ENCODE results near the gene C10orf105. TPM values are rescaled to one million over a fixed set of nuclear protein-coding genes. Genes with fewer than 3 reads are reported as not detected.

Gene C10orf105
- total RNA-seq, 1 experiment from 2014 or later, result not detected

DNA sequence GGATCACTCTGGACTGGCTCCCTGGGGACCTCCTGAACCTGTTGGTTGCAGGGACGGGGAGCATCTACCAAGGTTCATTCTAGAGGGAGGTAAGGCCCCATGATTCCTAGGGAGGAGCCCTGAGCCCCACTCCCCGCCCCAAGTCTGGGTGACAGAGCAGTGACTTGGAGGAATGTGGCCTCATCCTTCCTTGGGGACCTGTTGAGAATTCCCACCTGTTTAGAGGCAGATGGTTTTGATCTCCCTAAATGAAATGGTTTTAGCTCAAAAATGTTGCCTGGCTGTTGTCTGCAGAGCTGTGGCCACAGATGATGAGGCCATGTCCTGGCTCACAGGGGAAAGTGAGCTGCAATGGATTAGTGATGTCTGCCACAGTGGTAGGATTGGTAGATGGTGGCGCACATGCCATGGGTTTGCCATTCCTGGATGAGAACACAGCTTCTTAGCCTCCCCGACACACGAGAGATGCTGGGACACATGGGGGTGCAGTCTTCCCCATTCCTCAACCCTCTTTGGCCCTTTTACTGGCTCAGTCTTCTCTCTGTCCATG lies 12.3 kb downstream of the C10orf105 start:
- no peak overlapping the region for H3K9ac ChIP-seq (ENCODE audit: low read length)
- no peaks in the 10 kb centered on the region for H3K36me3 ChIP-seq (ENCODE audit: insufficient read depth, low read length)
- no peak overlapping the region for H2AFZ ChIP-seq (ENCODE audit: low read length)
- no peak overlapping the region for H3K4me3 ChIP-seq (ENCODE audit: low read length)
- peaks cover 3% of the 10 kb centered on the region; the same call in 1 of the 2 replicates for H4K20me1 ChIP-seq (ENCODE audit: insufficient read depth, low read depth, low read length)
- H3K4me1 ChIP-seq (ENCODE audit: low read length), result peaks cover 9% of the 10 kb centered on the region
- no peaks in the 10 kb centered on the region for H3K27me3 ChIP-seq (ENCODE audit: low read length)
- H3K9me3 ChIP-seq (ENCODE audit: low read length), result no peaks in the 10 kb centered on the region
- no peaks in the 10 kb centered on the region for H3K9me2 ChIP-seq (replicated peaks; ENCODE audit: insufficient read depth, low read length)
- no peak overlapping the region for H3K27ac ChIP-seq (ENCODE audit: low read length)
- no peak for DNase-seq
- H3K4me2 ChIP-seq (ENCODE audit: low read depth, low read length, poor library complexity, severe bottlenecking), result no peak overlapping the region
- no peaks in the 10 kb centered on the region for H3K79me2 ChIP-seq (ENCODE audit: low read length)

GRCh38 chr10:71706216-71707121 lies 13.1 kb downstream of the C10orf105 start:
- Histone ChIP-seq H3K9ac (ENCODE audit: low read length) (no peak overlapping the region), H3K9me2 (replicated peaks; ENCODE audit: insufficient read depth, low read length) (no peaks in the 10 kb centered on the region), H3K79me2 (ENCODE audit: low read length) (no peaks in the 10 kb centered on the region), H3K4me3 (ENCODE audit: low read length) (no peak overlapping the region), H3K4me2 (ENCODE audit: low read depth, low read length, poor library complexity, severe bottlenecking) (no peak overlapping the region), H3K4me1 (ENCODE audit: low read length) (peaks cover 9% of the 10 kb centered on the region), H4K20me1 (ENCODE audit: insufficient read depth, low read depth, low read length) (peaks cover 3% of the 10 kb centered on the region; the same call in 1 of the 2 replicates), H2AFZ (ENCODE audit: low read length) (no peak overlapping the region), H3K36me3 (ENCODE audit: insufficient read depth, low read length) (no peaks in the 10 kb centered on the region), H3K27ac (ENCODE audit: low read length) (no peak overlapping the region), H3K9me3 (ENCODE audit: low read length) (no peaks in the 10 kb centered on the region), H3K27me3 (ENCODE audit: low read length) (no peaks in the 10 kb centered on the region)
- no peak for DNase-seq

- Histone ChIP-seq H3K9me2 (replicated peaks; ENCODE audit: insufficient read depth, low read length) (no peaks in the 10 kb centered on the region), H3K4me2 (ENCODE audit: low read depth, low read length, poor library complexity, severe bottlenecking) (no peak overlapping the region), H3K9ac (ENCODE audit: low read length) (no peak overlapping the region), H3K36me3 (ENCODE audit: insufficient read depth, low read length) (no peaks in the 10 kb centered on the region), H3K4me3 (ENCODE audit: low read length) (no peak overlapping the region), H3K27me3 (ENCODE audit: low read length) (no peaks in the 10 kb centered on the region), H4K20me1 (ENCODE audit: insufficient read depth, low read depth, low read length) (peaks cover 3% of the 10 kb centered on the region; the same call in 1 of the 2 replicates), H3K4me1 (ENCODE audit: low read length) (peaks cover 13% of the 10 kb centered on the region), H3K9me3 (ENCODE audit: low read length) (no peaks in the 10 kb centered on the region), H2AFZ (ENCODE audit: low read length) (no peak overlapping the region), H3K27ac (ENCODE audit: low read length) (no peak overlapping the region), H3K79me2 (ENCODE audit: low read length) (no peaks in the 10 kb centered on the region)
- DNase-seq, result no peak
These were observed 14.0 kb downstream of the C10orf105 start for GRCh38 chr10:71705582-71705981.

- Histone ChIP-seq H3K9me3 (ENCODE audit: low read length) (no peaks in the 10 kb centered on the region), H3K27ac (ENCODE audit: low read length) (no peak overlapping the region), H3K36me3 (ENCODE audit: insufficient read depth, low read length) (no peaks in the 10 kb centered on the region), H3K79me2 (ENCODE audit: low read length) (no peaks in the 10 kb centered on the region), H3K4me1 (ENCODE audit: low read length) (peaks cover 14% of the 10 kb centered on the region), H3K27me3 (ENCODE audit: low read length) (no peaks in the 10 kb centered on the region), H3K4me3 (ENCODE audit: low read length) (no peak overlapping the region), H3K9ac (ENCODE audit: low read length) (no peak overlapping the region), H3K4me2 (ENCODE audit: low read depth, low read length, poor library complexity, severe bottlenecking) (no peak overlapping the region), H4K20me1 (ENCODE audit: insufficient read depth, low read depth, low read length) (peaks cover 3% of the 10 kb centered on the region; the same call in 1 of the 2 replicates), H2AFZ (ENCODE audit: low read length) (no peak overlapping the region), H3K9me2 (replicated peaks; ENCODE audit: insufficient read depth, low read length) (no peaks in the 10 kb centered on the region)
- no peak for DNase-seq
These were observed 14.8 kb downstream of the C10orf105 start for GRCh38 chr10:71704816-71705215.

- H3K9me2 ChIP-seq (replicated peaks; ENCODE audit: insufficient read depth, low read length), result no peaks in the 10 kb centered on the region
- no peaks in the 10 kb centered on the region for H3K27me3 ChIP-seq (ENCODE audit: low read length)
- no peaks in the 10 kb centered on the region for H3K79me2 ChIP-seq (ENCODE audit: low read length)
- H4K20me1 ChIP-seq (ENCODE audit: insufficient read depth, low read depth, low read length), result peaks cover 3% of the 10 kb centered on the region; the same call in 1 of the 2 replicates
- no peak overlapping the region for H3K4me3 ChIP-seq (ENCODE audit: low read length)
- DNase-seq, result no peak
- no peak overlapping the region for H3K27ac ChIP-seq (ENCODE audit: low read length)
- no peaks in the 10 kb centered on the region for H3K36me3 ChIP-seq (ENCODE audit: insufficient read depth, low read length)
- H3K9ac ChIP-seq (ENCODE audit: low read length), result no peak overlapping the region
- no peak overlapping the region for H3K4me2 ChIP-seq (ENCODE audit: low read depth, low read length, poor library complexity, severe bottlenecking)
- H3K9me3 ChIP-seq (ENCODE audit: low read length), result no peaks in the 10 kb centered on the region
- H2AFZ ChIP-seq (ENCODE audit: low read length), result no peak overlapping the region
- peaks cover 6% of the 10 kb centered on the region; the same call in 1 of the 2 replicates for H3K4me1 ChIP-seq (ENCODE audit: low read length)
These were observed 16.0 kb downstream of the C10orf105 start for GRCh38 chr10:71703577-71703976.

DNA sequence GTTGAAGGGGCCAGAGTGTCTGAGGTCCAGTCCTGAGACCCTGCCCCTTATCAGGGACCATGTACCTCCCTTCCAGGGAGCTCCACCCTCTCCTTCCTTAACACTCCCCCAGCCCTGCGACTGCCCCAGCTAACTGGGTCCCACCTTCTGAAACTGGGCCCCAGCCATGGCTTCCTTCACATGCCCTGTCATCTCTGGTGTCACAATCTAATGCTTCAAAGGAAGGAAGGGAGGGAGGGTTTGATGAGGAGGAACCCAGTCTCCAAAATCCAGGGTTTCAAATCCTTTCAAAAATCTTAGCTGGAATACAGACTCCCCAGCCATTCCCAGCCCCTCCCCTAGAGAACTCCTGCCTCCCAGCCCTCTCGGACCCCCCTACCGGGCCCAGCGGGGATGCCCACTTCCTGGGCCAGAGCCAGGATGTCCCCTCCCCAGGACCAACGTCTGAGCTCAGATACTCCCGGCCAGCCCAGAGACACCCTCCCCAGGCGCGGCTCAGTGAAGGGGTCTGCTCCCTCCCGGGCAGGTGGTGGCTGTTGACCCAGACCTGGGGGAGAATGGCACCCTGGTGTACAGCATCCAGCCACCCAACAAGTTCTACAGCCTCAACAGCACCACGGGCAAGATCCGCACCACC lies 18.0 kb downstream of the C10orf105 start:
- H3K4me1 ChIP-seq (ENCODE audit: low read length), result peaks cover 6% of the 10 kb centered on the region; the same call in 1 of the 2 replicates
- H3K9ac ChIP-seq (ENCODE audit: low read length), result no peak overlapping the region
- no peaks in the 10 kb centered on the region for H3K36me3 ChIP-seq (ENCODE audit: insufficient read depth, low read length)
- no peak overlapping the region for H2AFZ ChIP-seq (ENCODE audit: low read length)
- H3K4me2 ChIP-seq (ENCODE audit: low read depth, low read length, poor library complexity, severe bottlenecking), result no peak overlapping the region
- H3K9me3 ChIP-seq (ENCODE audit: low read length), result no peaks in the 10 kb centered on the region
- H3K27me3 ChIP-seq (ENCODE audit: low read length), result no peaks in the 10 kb centered on the region
- no peaks in the 10 kb centered on the region for H3K79me2 ChIP-seq (ENCODE audit: low read length)
- no peak overlapping the region for H3K27ac ChIP-seq (ENCODE audit: low read length)
- H3K9me2 ChIP-seq (replicated peaks; ENCODE audit: insufficient read depth, low read length), result no peaks in the 10 kb centered on the region
- H3K4me3 ChIP-seq (ENCODE audit: low read length), result no peak overlapping the region
- peaks cover 4% of the 10 kb centered on the region; the same call in 1 of the 2 replicates for H4K20me1 ChIP-seq (ENCODE audit: insufficient read depth, low read depth, low read length)
- DNase-seq, result no peak

DNA sequence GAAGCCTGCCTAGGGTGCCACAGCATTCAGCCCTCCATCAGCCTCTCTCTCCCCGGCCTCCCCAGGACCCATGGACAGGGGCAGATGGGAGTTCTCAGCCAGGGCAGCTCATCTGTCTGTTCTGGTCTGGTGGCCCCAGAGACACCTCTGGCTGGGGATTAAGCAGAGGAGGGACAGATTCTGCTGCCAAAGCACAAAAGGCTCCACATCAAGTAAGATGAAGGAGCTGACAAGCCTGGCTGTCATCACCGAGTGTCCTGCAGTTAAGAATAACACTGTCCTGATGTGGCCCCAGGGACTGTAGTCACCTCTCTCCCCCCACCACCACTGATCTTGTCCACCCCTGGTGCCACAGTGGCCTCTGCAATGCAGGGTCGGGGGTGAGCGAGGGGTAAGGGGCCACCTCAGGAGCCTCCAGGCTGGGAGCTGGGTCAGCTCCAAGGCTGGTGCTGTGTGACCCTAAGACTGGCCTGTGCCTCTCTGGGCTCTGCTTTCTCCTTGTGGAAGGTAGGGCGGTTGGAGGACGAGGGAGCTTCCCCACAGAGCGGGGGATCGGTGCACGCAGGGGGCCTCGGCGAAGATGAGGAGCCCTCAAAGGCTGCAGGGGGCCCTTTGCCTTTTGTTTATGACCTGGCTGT lies 18.7 kb downstream of the C10orf105 start:
- Histone ChIP-seq H2AFZ (ENCODE audit: low read length) (no peak overlapping the region), H4K20me1 (ENCODE audit: insufficient read depth, low read depth, low read length) (peaks cover 4% of the 10 kb centered on the region; the same call in 1 of the 2 replicates), H3K4me3 (ENCODE audit: low read length) (no peak overlapping the region), H3K9ac (ENCODE audit: low read length) (no peak overlapping the region), H3K9me3 (ENCODE audit: low read length) (no peaks in the 10 kb centered on the region), H3K4me2 (ENCODE audit: low read depth, low read length, poor library complexity, severe bottlenecking) (no peak overlapping the region), H3K4me1 (ENCODE audit: low read length) (peaks cover 10% of the 10 kb centered on the region), H3K36me3 (ENCODE audit: insufficient read depth, low read length) (no peaks in the 10 kb centered on the region), H3K79me2 (ENCODE audit: low read length) (no peaks in the 10 kb centered on the region), H3K27me3 (ENCODE audit: low read length) (no peaks in the 10 kb centered on the region), H3K9me2 (replicated peaks; ENCODE audit: insufficient read depth, low read length) (no peaks in the 10 kb centered on the region), H3K27ac (ENCODE audit: low read length) (no peak overlapping the region)
- DNase-seq, result no peak
